Smooth muscle cell (in vitro differentiated cells): ENCODE measurements around the gene RND1. TPM values are rescaled to one million over a fixed set of nuclear protein-coding genes. Genes with fewer than 3 reads are reported as not detected.

Experiments used
- DNase-seq: peaks from one replicate; lab custom pipeline; 2025; ENCODE audit not compliant: unreplicated experiment; lab: John Stamatoyannopoulos, UW
- H2AFZ ChIP-seq: fragments of 200-600 bp; sonication (generic); 2 replicates; pipeline ENCODE4 v1.6.0; 2016; ENCODE audit warnings: antibody characterized with exemption, low read depth, mild to moderate bottlenecking
- H3F3A ChIP-seq: fragments of 200-600 bp; sonication (generic); 2 replicates; pipeline ENCODE4 v1.6.0; 2017; ENCODE audit warnings: antibody characterized with exemption, low read depth
- H3K27ac ChIP-seq: fragments of 200-600 bp; sonication (generic); 2 replicates; pipeline ENCODE4 v1.5.1; 2016; ENCODE audit warnings: low read depth, mild to moderate bottlenecking
- H3K27me3 ChIP-seq: fragments of 200-600 bp; sonication (generic); 2 replicates; pipeline ENCODE4 v1.6.1; 2016; ENCODE audit warnings: low read depth, mild to moderate bottlenecking
- H3K36me3 ChIP-seq: fragments of 200-600 bp; sonication (generic); 2 replicates; pipeline ENCODE4 v1.5.1; 2016; ENCODE audit warnings: low read depth
- H3K4me1 ChIP-seq: fragments of 200-600 bp; sonication (generic); 2 replicates; pipeline ENCODE4 v1.5.1; 2016; ENCODE audit warnings: low read depth
- H3K4me2 ChIP-seq: fragments of 200-600 bp; sonication (generic); 2 replicates; pipeline ENCODE4 v1.6.0; 2016; ENCODE audit warnings: mild to moderate bottlenecking
- H3K4me3 ChIP-seq: fragments of 200-600 bp; sonication (generic); 2 replicates; pipeline ENCODE4 v1.5.1; 2016; ENCODE audit warnings: mild to moderate bottlenecking
- H3K79me2 ChIP-seq: fragments of 200-600 bp; sonication (generic); 2 replicates; pipeline ENCODE4 v1.6.0; 2016; ENCODE audit warnings: low read depth, mild to moderate bottlenecking
- H3K9ac ChIP-seq: fragments of 200-600 bp; sonication (generic); 2 replicates; pipeline ENCODE4 v1.6.0; 2016; ENCODE audit warnings: low read depth
- H3K9me3 ChIP-seq: fragments of 200-600 bp; sonication (generic); replicated peaks from 2 replicates; pipeline ENCODE4 v1.5.1; 2016; ENCODE audit warnings: low read depth
- H4K20me1 ChIP-seq: fragments of 200-600 bp; sonication (generic); 2 replicates; pipeline ENCODE4 v1.6.0; 2016; ENCODE audit warnings: low read depth
- WGBS: methylation state at CpG from one replicate; pipeline ENCODE4 v1.1.7; 2016; ENCODE audit warnings: low lambda C conversion rate; 5-methylcytosine and 5-hydroxymethylcytosine counted together
- polyA plus RNA-seq: library from polyadenylated mRNA; unstranded; fragments of >200 nt; fragmentation: Nextera tagmentation; extraction: Ambion mirVana; gene quantifications from 2 replicates; pipeline ENCODE4 v1.2.1, GENCODE V29; 2016
- total RNA-seq: library from RNA; depleted of rRNA; stranded (reverse); fragments of >200 nt; gene quantifications from 2 replicates; pipeline ENCODE4 v1.2.3, GENCODE V29; 2014
- TF ChIP-seq, protein P1 (sequence below): fragments of 200-600 bp; sonication (generic); IDR thresholded peaks from 2 replicates; pipeline ENCODE4 v1.5.1; 2017; ENCODE audit warnings: borderline replicate concordance, mild to moderate bottlenecking, antibody characterized with exemption; ENCODE audit not compliant: insufficient read depth, poor library complexity, severe bottlenecking

RND1 gene
- total and polyA plus RNA-seq, 2 experiments from 2014 or later, result 0.13 to 0.50 TPM

DNA sequence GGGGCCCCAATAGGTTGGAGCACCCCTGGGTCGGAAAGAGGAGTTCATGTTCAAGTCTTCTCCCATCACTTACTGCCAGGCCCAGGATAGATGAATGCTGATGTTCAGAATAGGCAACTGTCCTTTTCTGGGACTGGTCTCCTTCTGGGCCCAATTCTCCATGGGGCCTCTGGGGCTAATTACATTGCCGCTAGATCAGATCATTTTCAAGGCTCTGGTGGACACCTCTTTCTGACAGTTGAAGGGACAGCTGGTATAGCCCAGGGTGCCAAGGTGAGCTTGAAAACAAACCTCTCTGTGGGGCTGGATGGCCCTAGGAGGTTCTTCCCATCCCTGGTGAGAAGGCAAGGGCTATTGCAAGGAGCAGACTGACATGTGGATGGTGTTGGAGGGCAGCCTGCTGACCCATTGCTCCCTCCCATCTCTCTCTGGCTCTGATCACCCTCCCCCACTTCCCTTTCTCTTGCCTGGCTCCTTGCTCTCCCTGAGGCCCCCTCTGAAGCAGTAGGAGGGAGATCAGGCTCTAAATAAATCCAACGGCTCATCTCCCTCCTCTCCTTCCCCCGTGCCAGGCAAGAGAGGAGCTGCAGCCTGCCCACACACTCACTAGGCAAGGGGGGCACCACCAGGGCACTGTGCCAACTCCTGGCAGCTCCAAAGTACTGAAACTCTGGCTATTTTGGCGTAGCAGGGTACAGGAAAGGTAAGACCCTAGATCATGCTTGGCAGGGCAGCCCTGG, 45.5 kb downstream of the RND1 start:
- Histone ChIP-seq H3K79me2 (no peaks in the 10 kb centered on the region), H3K9ac (no peak overlapping the region), H3K27ac (no peak overlapping the region), H3K9me3 (no peaks in the 10 kb centered on the region), H3K27me3 (no peaks in the 10 kb centered on the region), H2AFZ (no peak overlapping the region), H4K20me1 (peaks cover 13% of the 10 kb centered on the region), H3K4me1 (peaks cover 25% of the 10 kb centered on the region), H3F3A (no peaks in the 10 kb centered on the region), H3K4me3 (no peak overlapping the region), H3K36me3 (no peaks in the 10 kb centered on the region), H3K4me2 (peak overlapping the region; percentile 96)
- TF ChIP-seq, protein P1, sequence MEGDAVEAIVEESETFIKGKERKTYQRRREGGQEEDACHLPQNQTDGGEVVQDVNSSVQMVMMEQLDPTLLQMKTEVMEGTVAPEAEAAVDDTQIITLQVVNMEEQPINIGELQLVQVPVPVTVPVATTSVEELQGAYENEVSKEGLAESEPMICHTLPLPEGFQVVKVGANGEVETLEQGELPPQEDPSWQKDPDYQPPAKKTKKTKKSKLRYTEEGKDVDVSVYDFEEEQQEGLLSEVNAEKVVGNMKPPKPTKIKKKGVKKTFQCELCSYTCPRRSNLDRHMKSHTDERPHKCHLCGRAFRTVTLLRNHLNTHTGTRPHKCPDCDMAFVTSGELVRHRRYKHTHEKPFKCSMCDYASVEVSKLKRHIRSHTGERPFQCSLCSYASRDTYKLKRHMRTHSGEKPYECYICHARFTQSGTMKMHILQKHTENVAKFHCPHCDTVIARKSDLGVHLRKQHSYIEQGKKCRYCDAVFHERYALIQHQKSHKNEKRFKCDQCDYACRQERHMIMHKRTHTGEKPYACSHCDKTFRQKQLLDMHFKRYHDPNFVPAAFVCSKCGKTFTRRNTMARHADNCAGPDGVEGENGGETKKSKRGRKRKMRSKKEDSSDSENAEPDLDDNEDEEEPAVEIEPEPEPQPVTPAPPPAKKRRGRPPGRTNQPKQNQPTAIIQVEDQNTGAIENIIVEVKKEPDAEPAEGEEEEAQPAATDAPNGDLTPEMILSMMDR, result no peak
- 78% methylated on average over 5 of the region's 5 CpGs for WGBS
- no peak for DNase-seq

DNA sequence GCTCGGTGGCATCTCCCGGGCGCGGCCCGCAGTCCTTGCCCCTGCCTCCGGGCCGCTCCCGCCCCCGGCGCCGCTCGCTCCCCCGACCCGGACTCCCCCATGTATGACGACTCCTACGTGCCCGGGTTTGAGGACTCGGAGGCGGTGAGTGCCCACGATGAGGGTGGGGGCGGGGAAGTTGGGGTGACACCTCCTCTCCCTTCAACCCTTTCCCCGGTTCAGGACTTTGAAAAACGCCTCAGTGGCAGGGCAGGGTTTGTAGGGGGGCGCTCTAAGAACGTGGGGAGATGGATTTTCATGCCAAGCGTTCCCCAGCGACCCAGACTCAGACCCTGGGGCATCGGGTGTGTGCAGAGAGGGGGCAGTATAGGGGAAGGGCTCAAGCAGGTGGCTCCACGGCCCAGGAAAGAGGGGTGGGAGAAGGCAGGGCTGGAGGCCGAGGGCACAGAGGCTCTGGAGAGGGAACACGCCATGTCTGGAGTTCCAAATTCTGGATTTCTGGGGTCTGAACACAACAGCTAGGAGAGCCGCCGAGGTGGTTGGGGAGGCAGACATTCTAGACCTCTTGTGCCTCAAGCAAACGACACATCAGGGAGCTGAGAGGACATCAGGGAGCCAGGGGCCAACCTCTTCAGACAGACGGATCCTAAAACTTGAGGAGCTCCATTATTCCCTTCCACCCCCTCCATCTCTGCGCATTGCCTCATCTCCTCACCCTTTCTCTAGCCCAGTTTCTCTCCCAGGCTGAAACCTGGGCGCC, 46.7 kb downstream of the RND1 start:
- Histone ChIP-seq H3K9ac (peak overlapping the region; percentile 56), H4K20me1 (peaks cover 13% of the 10 kb centered on the region), H3K9me3 (no peaks in the 10 kb centered on the region), H3F3A (no peaks in the 10 kb centered on the region), H3K27ac (no peak overlapping the region), H3K4me3 (peak overlapping the region; percentile 87), H3K36me3 (no peaks in the 10 kb centered on the region), H2AFZ (no peak overlapping the region), H3K27me3 (no peaks in the 10 kb centered on the region), H3K4me1 (peaks cover 25% of the 10 kb centered on the region), H3K79me2 (no peaks in the 10 kb centered on the region), H3K4me2 (peak overlapping the region; percentile 96)
- DNase-seq, result no peak
- 23% methylated on average over 21 of the region's 37 CpGs for WGBS
- TF ChIP-seq, protein P1, result no peak

DNA sequence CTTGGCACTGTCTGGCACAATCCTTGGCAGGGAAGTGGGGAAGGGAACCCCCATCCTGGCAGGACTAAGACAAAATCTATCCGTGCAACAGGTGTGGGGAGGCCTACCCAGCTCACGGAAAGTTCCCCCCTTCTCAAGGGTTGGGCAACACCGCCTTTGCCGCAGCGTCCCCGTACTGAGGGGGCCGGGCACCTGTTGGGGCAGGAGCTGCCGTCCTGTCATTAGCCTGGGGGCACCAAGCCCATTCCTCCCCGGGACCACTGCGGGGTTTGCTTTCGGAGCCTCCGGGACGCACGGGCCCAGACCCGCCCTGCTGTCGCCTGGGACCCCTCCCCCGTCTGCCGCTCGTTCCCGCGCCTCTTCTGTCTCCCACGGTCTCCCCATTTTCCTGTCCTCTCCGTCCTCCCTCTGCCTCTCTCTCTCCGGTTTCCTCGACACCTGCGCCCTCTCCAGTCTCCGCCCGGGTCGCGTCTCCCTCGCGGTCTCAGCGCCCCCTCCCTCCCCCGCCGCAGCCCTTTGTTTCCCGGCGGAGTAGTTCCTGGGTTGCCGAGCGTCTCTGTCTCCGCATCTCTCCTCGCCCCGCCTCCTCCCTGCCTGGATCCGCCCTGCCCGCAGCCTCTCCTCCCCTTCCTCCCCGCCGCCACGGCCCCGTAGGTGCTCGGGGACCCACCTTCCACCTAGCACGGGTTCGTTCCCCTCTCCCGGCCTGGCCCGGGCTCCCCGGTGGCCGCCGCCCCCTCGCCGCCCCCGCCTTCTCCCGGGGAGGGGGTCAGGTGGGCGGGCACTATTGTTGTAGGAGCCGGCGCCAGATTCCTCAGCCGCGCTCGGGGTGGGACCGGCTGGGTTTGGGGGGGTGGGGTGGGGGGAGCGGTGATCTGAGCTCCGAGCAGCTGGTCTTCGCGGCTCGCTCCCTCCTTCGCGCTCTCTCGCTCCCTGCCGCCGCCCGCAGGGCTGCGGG, 47.5 kb downstream of the RND1 start, which contains the start of gene CACNB3:
Gene CACNB3 (plus strand): TSS at position 624 of the 958 bp plus-strand sequence. CDS start 434 bp downstream, outside the sequence.
- peak within 1 kb of the TSS; percentile 56 for H3K9ac ChIP-seq
- H3K9me3 ChIP-seq, result no peaks in the 10 kb centered on the region
- H3K79me2 ChIP-seq, result no peaks in the 10 kb centered on the region
- H3K4me1 ChIP-seq, result peaks cover 34% of the 10 kb centered on the region
- no peaks in the 10 kb centered on the region for H3K36me3 ChIP-seq
- H2AFZ ChIP-seq, result peak within 1 kb of the TSS; percentile 91
- DNase-seq, result no peak
- H3K4me3 ChIP-seq, result peak within 1 kb of the TSS; percentile 87
- 3% methylated on average over 8 of the region's 79 CpGs for WGBS
- H3F3A ChIP-seq, result no peaks in the 10 kb centered on the region
- TF ChIP-seq, protein P1, result no peak
- peak within 1 kb of the TSS; percentile 96 for H3K4me2 ChIP-seq
- no peak within 1 kb of the TSS for H3K27ac ChIP-seq
- H3K27me3 ChIP-seq, result no peaks in the 10 kb centered on the region
- peaks cover 13% of the 10 kb centered on the region for H4K20me1 ChIP-seq
